Kidney capillary endothelial cell (primary cell): ENCODE data around the gene OR51A2.
"Not testable (repeated sequence)": the region's sequence is repeated elsewhere in the genome, so short reads cannot be mapped to it uniquely, and the experiment has no call there.

Experiments used
- DNase-seq: peaks from one replicate; pipeline ENCODE4 v3.0.0-alpha.2; 2018; ENCODE audit warnings: low spot score

Gene OR51A2

GRCh38 chr11:4955613-4956012 is at the start of gene OR51A2:
Gene OR51A2 (minus strand): TSS chr11:4955713. CDS start chr11:4955713, 0 bp downstream.
- DNase-seq = not testable (repeated sequence)

GRCh38 chr11:5004424-5005274 is 49.1 kb upstream of the OR51A2 start:
- DNase-seq = peak; percentile 21

GRCh38 chr11:4994551-4994950 is 39.0 kb upstream of the OR51A2 start, which contains the start of gene OR51L1:
Gene OR51L1 (plus strand): TSS chr11:4994851. CDS start chr11:4998983, 4,132 bp downstream.
- DNase-seq = no peak

- no peak for DNase-seq
Measured at GRCh38 chr11:4991060-4991459, 35.5 kb upstream of the OR51A2 start.

- DNase-seq = no peak
Measured at GRCh38 chr11:4983841-4984240, 28.3 kb upstream of the OR51A2 start.

GRCh38 chr11:4982678-4983077 is 27.2 kb upstream of the OR51A2 start:
- no peak for DNase-seq

GRCh38 chr11:4979036-4979435 is 23.5 kb upstream of the OR51A2 start:
- DNase-seq = no peak

- DNase-seq = no peak
Measured at GRCh38 chr11:4975436-4975835, 19.9 kb upstream of the OR51A2 start.

- DNase-seq = no peak
Measured at GRCh38 chr11:4962816-4963215, 7.3 kb upstream of the OR51A2 start.

- no peak for DNase-seq
Measured at GRCh38 chr11:4960877-4961276, 5.4 kb upstream of the OR51A2 start.

- DNase-seq = no peak
Measured at GRCh38 chr11:4957396-4957795, 1.9 kb upstream of the OR51A2 start.

GRCh38 chr11:4947505-4947904 is 8.0 kb downstream of the OR51A2 start, which contains the start of gene OR51A4:
Gene OR51A4 (minus strand): TSS chr11:4947605. CDS start chr11:4947100, 505 bp downstream.
- DNase-seq = no peak

GRCh38 chr11:4936745-4937144 is 18.8 kb downstream of the OR51A2 start:
- no peak for DNase-seq

- no peak for DNase-seq
Measured at GRCh38 chr11:4932751-4933150, 22.8 kb downstream of the OR51A2 start.

GRCh38 chr11:4926608-4927007 is 28.9 kb downstream of the OR51A2 start:
- no peak for DNase-seq

- DNase-seq = no peak
Measured at GRCh38 chr11:4924239-4924638, 31.3 kb downstream of the OR51A2 start, which contains the start of gene OR51G1. Gene OR51G1 (minus strand): TSS chr11:4924339. CDS start chr11:4924339, 0 bp downstream.

- DNase-seq = no peak
Measured at GRCh38 chr11:4922304-4922703, 33.2 kb downstream of the OR51A2 start.

- DNase-seq = no peak
Measured at GRCh38 chr11:4921796-4922195, 33.7 kb downstream of the OR51A2 start.

GRCh38 chr11:4919250-4919649 is 36.3 kb downstream of the OR51A2 start, which contains the start of gene OR51G2:
Gene OR51G2 (minus strand): TSS chr11:4919350. CDS start chr11:4915663, 3,687 bp downstream.
- DNase-seq = no peak

GRCh38 chr11:4916581-4916980 is 38.9 kb downstream of the OR51A2 start:
- DNase-seq = no peak
